HG02623 (cell line): ENCODE results near the gene SLC25A5.
"Not testable (repeated sequence)": the region's sequence is repeated elsewhere in the genome, so short reads cannot be mapped to it uniquely, and the experiment has no call there.

Experiments
- ATAC-seq: cut with Tn5 transposase; IDR thresholded peaks from one replicate; pipeline ENCODE4 v1.9.1; 2021; ENCODE audit warnings: moderate library complexity; ENCODE audit not compliant: unreplicated experiment

SLC25A5 gene

GRCh38 chrX:119467842-119468550 lies at the start of gene SLC25A5:
Gene SLC25A5 (plus strand): TSS chrX:119468444. CDS start chrX:119468516, 72 bp downstream.
- peak; percentile 87 for ATAC-seq

GRCh38 chrX:119419146-119419545 lies 49.1 kb upstream of the SLC25A5 start:
- ATAC-seq, result no peak

- ATAC-seq, result no peak
These were observed 48.3 kb upstream of the SLC25A5 start for GRCh38 chrX:119419898-119420297.

- ATAC-seq, result no peak
These were observed 47.1 kb upstream of the SLC25A5 start for GRCh38 chrX:119421016-119421705.

GRCh38 chrX:119423631-119424030 lies 44.6 kb upstream of the SLC25A5 start:
- no peak for ATAC-seq

- ATAC-seq, result no peak
These were observed 43.2 kb upstream of the SLC25A5 start for GRCh38 chrX:119424999-119425398.

GRCh38 chrX:119427024-119427794 lies 41.0 kb upstream of the SLC25A5 start:
- ATAC-seq, result peak; percentile 92

GRCh38 chrX:119427795-119428185 lies 40.5 kb upstream of the SLC25A5 start:
- no peak for ATAC-seq

- ATAC-seq, result no peak
These were observed 38.8 kb upstream of the SLC25A5 start for GRCh38 chrX:119429471-119429870.

GRCh38 chrX:119441295-119441694 lies 26.9 kb upstream of the SLC25A5 start:
- ATAC-seq, result not testable (repeated sequence)

GRCh38 chrX:119442286-119442685 lies 26.0 kb upstream of the SLC25A5 start:
- no peak for ATAC-seq

GRCh38 chrX:119453202-119453601 lies 15.0 kb upstream of the SLC25A5 start:
- no peak for ATAC-seq

GRCh38 chrX:119455264-119455663 lies 13.0 kb upstream of the SLC25A5 start:
- ATAC-seq, result no peak

GRCh38 chrX:119459181-119459580 lies 9.1 kb upstream of the SLC25A5 start:
- ATAC-seq, result no peak

GRCh38 chrX:119465555-119465954 lies 2.7 kb upstream of the SLC25A5 start:
- no peak for ATAC-seq

- no peak for ATAC-seq
These were observed 1.3 kb upstream of the SLC25A5 start for GRCh38 chrX:119466970-119467369.

- no peak for ATAC-seq
These were observed 811 bp upstream of the SLC25A5 start for GRCh38 chrX:119467433-119467832.

GRCh38 chrX:119468551-119469312 lies 488 bp downstream of the SLC25A5 start:
- ATAC-seq, result peak; percentile 62

- ATAC-seq, result no peak
These were observed 1.0 kb downstream of the SLC25A5 start for GRCh38 chrX:119469313-119469635.

GRCh38 chrX:119474615-119475388 lies 6.6 kb downstream of the SLC25A5 start:
- ATAC-seq, result no peak
